MM.1S (cell line): ENCODE measurements around the gene TICAM1.
"Not testable (repeated sequence)": the region's sequence is repeated elsewhere in the genome, so short reads cannot be mapped to it uniquely, and the experiment has no call there.

Experiments
- DNase-seq: peaks from one replicate; pipeline ENCODE4 v3.0.0-alpha.2; 2015
- H2AFZ ChIP-seq: fragments of 300-600 bp; sonication (generic); 2 replicates; pipeline ENCODE4 v1.6.0; 2016; ENCODE audit warnings: antibody characterized with exemption, low read length
- H3F3A ChIP-seq: fragments of 300-600 bp; sonication (generic); 2 replicates; pipeline ENCODE4 v1.6.1; 2016; ENCODE audit warnings: mild to moderate bottlenecking, antibody characterized with exemption, low read length, moderate library complexity, mixed read lengths; ENCODE audit not compliant: insufficient read depth
- H3K27ac ChIP-seq: fragments of 300-600 bp; sonication (generic); 2 replicates; pipeline ENCODE4 v1.5.1; 2016; ENCODE audit warnings: mild to moderate bottlenecking, low read length
- H3K27me3 ChIP-seq: fragments of 300-600 bp; sonication (generic); replicated peaks from 2 replicates; pipeline ENCODE4 v1.6.0; 2016; ENCODE audit warnings: low read length; ENCODE audit not compliant: insufficient read depth
- H3K36me3 ChIP-seq: fragments of 300-600 bp; sonication (generic); replicated peaks from 2 replicates; pipeline ENCODE4 v1.6.1; 2016; ENCODE audit warnings: mild to moderate bottlenecking, low read length, mixed read lengths; ENCODE audit not compliant: insufficient read depth
- H3K4me1 ChIP-seq: fragments of 300-600 bp; sonication (generic); 2 replicates; pipeline ENCODE4 v1.6.1; 2016; ENCODE audit warnings: low read length, mixed read lengths
- H3K4me2 ChIP-seq: fragments of 300-600 bp; sonication (generic); 2 replicates; pipeline ENCODE4 v1.6.0; 2016; ENCODE audit warnings: low read depth, low read length
- H3K4me3 ChIP-seq: fragments of 300-600 bp; sonication (generic); 2 replicates; pipeline ENCODE4 v1.5.1; 2016; ENCODE audit warnings: low read length, mixed read lengths
- H3K79me2 ChIP-seq: fragments of 300-600 bp; sonication (generic); 2 replicates; pipeline ENCODE4 v1.6.1; 2016; ENCODE audit warnings: mixed run types, low read length, mixed read lengths
- H3K9ac ChIP-seq: fragments of 300-600 bp; sonication (generic); 2 replicates; pipeline ENCODE4 v1.6.1; 2016; ENCODE audit warnings: low read length, mixed read lengths
- H3K9me2 ChIP-seq: fragments of 300-600 bp; sonication (generic); replicated peaks from 2 replicates; pipeline ENCODE4 v1.6.1; 2016; ENCODE audit warnings: mild to moderate bottlenecking, low read length, mixed read lengths; ENCODE audit not compliant: insufficient read depth
- H3K9me3 ChIP-seq: fragments of 300-600 bp; sonication (generic); replicated peaks from 2 replicates; pipeline ENCODE4 v1.6.1; 2016; ENCODE audit warnings: mild to moderate bottlenecking, low read length, mixed read lengths; ENCODE audit not compliant: insufficient read depth
- H4K20me1 ChIP-seq: fragments of 300-600 bp; sonication (generic); 2 replicates; pipeline ENCODE4 v1.6.1; 2016; ENCODE audit warnings: mild to moderate bottlenecking, low read length, moderate library complexity, mixed read lengths; ENCODE audit not compliant: insufficient read depth
- EZH2 ChIP-seq: fragments of 300-600 bp; sonication (generic); optimal IDR thresholded peaks from 2 replicates; pipeline ENCODE3; 2017; ENCODE audit warnings: low read depth, mild to moderate bottlenecking, antibody characterized with exemption, low read length, mixed read lengths
- EZH2phosphoT487 ChIP-seq: fragments of 300-600 bp; sonication (generic); IDR thresholded peaks from 2 replicates; pipeline ENCODE4 v1.6.1; 2018; ENCODE audit warnings: antibody characterized with exemption, low read length
- TF ChIP-seq, protein P1 (sequence below): fragments of 300-600 bp; sonication (generic); IDR thresholded peaks from 2 replicates; pipeline ENCODE4 v1.5.1; 2016; ENCODE audit warnings: antibody characterized with exemption, low read length, mixed read lengths

TICAM1 gene

DNA sequence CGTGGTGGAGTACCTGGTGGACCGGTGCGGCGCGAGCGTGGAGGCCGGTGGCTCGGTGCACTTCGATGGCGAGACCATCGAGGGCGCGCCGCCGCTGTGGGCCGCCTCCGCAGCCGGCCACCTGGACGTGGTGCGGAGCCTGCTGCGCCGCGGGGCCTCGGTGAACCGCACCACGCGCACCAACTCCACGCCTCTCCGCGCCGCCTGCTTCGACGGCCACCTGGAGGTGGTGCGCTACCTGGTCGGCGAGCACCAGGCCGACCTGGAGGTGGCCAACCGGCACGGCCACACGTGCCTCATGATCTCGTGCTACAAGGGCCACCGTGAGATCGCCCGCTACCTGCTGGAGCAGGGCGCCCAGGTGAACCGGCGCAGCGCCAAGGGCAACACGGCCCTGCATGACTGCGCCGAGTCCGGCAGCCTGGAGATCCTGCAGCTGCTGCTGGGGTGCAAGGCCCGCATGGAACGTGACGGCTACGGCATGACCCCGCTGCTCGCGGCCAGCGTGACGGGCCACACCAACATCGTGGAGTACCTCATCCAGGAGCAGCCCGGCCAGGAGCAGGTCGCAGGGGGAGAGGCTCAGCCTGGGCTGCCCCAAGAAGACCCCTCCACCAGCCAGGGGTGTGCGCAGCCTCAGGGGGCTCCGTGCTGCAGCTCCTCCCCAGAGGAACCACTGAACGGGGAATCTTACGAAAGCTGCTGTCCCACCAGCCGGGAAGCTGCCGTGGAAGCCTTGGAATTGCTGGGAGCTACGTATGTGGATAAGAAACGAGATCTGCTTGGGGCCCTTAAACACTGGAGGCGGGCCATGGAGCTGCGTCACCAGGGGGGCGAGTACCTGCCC, 39.3 kb downstream of the TICAM1 start:
- H4K20me1 ChIP-seq, H3K4me1 ChIP-seq, H3K9me3 ChIP-seq, H3F3A ChIP-seq, H3K9me2 ChIP-seq: not testable (repeated sequence)
- peak overlapping the region; percentile 100 for H3K4me2 ChIP-seq
- 0 out of 2 replicates have a peak, but pooled peaks cover 13% of the 10 kb centered on the region for H3K36me3 ChIP-seq
- peaks cover 50% of the 10 kb centered on the region for H3K79me2 ChIP-seq
- peak overlapping the region; percentile 82 for H2AFZ ChIP-seq
- H3K9ac ChIP-seq, result peak overlapping the region; percentile 96
- peaks cover 16% of the 10 kb centered on the region for H3K27me3 ChIP-seq
- peak; percentile 19 for DNase-seq
- peak overlapping the region; percentile 67; the same call in 1 of the 2 replicates for H3K27ac ChIP-seq
- H3K4me3 ChIP-seq, result peak overlapping the region; percentile 95

DNA sequence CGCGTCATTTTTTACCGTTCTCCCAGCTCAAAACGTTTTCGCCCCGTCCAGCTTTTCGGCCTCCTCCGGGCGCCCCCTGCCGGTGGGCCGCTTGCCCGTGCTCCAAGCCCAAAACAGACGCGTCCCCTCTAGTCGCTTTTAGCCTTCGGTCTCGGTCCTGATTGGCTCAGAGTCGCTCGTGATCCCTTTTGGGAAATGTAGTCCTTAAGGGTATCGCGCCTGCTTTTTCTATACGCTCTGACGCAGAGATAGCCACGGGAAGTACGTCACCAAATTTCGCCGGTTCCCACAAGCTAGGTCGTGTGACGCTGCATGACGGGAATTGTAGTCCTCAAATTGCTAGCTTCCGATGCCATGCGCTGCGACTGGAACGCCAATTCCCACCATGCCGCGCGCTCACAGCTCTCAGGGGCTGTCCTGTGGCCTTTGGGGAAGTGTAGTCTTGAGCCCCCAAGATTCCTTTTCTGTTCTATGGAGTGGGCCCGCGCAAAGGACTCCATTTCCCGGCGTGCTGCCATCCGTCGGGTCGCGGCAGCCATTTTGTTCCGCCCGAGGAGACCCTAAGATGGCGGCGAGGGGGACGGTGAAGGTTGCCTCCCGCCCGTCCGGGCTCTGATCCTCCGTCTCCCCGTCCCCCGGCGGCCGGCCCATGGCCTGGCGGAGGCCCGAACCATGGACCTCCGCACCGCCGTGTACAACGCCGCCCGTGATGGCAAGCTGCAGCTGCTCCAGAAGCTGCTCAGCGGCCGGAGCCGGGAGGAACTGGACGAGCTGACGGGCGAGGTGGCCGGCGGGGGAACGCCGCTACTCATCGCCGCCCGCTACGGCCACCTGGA, 40.1 kb downstream of the TICAM1 start, which contains the start of gene FEM1A:
Gene FEM1A (plus strand): TSS at position 552 of the 836 bp plus-strand sequence. CDS start 121 bp downstream, at position 673.
- DNase-seq, result peak; percentile 100
- Histone ChIP-seq H3K9ac (peak within 1 kb of the TSS; percentile 96), H3K4me2 (peak within 1 kb of the TSS; percentile 100), H3F3A (no peaks in the 10 kb centered on the region), H3K4me1 (peaks cover 7% of the 10 kb centered on the region), H2AFZ (peak within 1 kb of the TSS; percentile 82), H3K27me3 (peaks cover 23% of the 10 kb centered on the region), H3K36me3 (0 out of 2 replicates have a peak, but pooled peaks cover 9% of the 10 kb centered on the region), H4K20me1 (no peaks in the 10 kb centered on the region), H3K4me3 (peak within 1 kb of the TSS; percentile 95), H3K27ac (peak within 1 kb of the TSS; percentile 67; the same call in 1 of the 2 replicates), H3K9me3 (no peaks in the 10 kb centered on the region), H3K79me2 (peaks cover 45% of the 10 kb centered on the region), H3K9me2 (no peaks in the 10 kb centered on the region)
- TF ChIP-seq EZH2phosphoT487 (no peak), EZH2 (no peak)
- TF ChIP-seq, protein P1, sequence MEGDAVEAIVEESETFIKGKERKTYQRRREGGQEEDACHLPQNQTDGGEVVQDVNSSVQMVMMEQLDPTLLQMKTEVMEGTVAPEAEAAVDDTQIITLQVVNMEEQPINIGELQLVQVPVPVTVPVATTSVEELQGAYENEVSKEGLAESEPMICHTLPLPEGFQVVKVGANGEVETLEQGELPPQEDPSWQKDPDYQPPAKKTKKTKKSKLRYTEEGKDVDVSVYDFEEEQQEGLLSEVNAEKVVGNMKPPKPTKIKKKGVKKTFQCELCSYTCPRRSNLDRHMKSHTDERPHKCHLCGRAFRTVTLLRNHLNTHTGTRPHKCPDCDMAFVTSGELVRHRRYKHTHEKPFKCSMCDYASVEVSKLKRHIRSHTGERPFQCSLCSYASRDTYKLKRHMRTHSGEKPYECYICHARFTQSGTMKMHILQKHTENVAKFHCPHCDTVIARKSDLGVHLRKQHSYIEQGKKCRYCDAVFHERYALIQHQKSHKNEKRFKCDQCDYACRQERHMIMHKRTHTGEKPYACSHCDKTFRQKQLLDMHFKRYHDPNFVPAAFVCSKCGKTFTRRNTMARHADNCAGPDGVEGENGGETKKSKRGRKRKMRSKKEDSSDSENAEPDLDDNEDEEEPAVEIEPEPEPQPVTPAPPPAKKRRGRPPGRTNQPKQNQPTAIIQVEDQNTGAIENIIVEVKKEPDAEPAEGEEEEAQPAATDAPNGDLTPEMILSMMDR, result peak; percentile 99

DNA sequence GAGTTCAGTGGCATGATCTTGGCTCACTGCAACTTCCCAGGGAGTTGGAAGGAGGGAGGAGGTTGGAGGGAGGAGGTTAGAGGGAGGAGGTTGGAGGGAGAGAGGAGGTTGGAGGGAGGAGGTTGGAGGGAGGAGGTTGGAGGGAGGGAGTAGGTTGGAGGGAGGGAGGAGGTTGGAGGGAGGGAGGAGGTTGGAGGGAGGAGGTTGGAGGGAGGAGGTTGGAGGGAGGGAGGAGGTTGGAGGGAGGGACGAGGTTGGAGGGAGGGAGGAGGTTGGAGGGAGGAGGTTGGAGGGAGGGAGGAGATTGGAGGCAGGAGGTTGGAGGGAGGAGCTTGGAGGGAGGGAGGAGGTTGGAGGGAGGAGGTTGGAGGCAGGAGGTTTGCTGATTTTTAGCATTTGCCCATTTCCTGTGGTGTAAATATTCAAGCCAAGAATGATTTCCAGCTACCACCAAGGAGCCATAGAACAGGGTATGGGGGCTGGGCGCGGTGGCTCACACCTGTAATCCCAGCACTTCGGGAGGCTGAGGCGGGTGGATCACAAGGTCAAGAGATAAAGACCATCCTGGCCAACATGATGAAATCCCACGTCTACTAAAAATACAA, 45.0 kb downstream of the TICAM1 start:
- H3K4me2 ChIP-seq, result not testable (repeated sequence)
- H3K27me3 ChIP-seq, result peaks cover 68% of the 10 kb centered on the region

GRCh38 chr19:4781801-4782200, 49.7 kb downstream of the TICAM1 start:
- DNase-seq, result no peak
- no peak overlapping the region for H3K4me2 ChIP-seq
- no peaks in the 10 kb centered on the region for H3K4me1 ChIP-seq

More for the DNA sequence above, 45.0 kb downstream of the TICAM1 start:
- not testable (repeated sequence) for H4K20me1 ChIP-seq, H3K9ac ChIP-seq, H3F3A ChIP-seq, DNase-seq, H3K4me3 ChIP-seq, H3K79me2 ChIP-seq, H2AFZ ChIP-seq, H3K9me2 ChIP-seq, H3K36me3 ChIP-seq, H3K4me1 ChIP-seq, H3K9me3 ChIP-seq, H3K27ac ChIP-seq

More at GRCh38 chr19:4781801-4782200, 49.7 kb downstream of the TICAM1 start:
- H3K36me3 ChIP-seq, result no peaks in the 10 kb centered on the region
- no peaks in the 10 kb centered on the region for H3K9me2 ChIP-seq
- H4K20me1 ChIP-seq, result no peaks in the 10 kb centered on the region
- H3K27me3 ChIP-seq, result peaks cover 89% of the 10 kb centered on the region
- no peaks in the 10 kb centered on the region for H3K79me2 ChIP-seq
- no peak overlapping the region for H3K4me3 ChIP-seq
- H3K9me3 ChIP-seq, result no peaks in the 10 kb centered on the region
- no peak overlapping the region for H2AFZ ChIP-seq
- no peak overlapping the region for H3K27ac ChIP-seq
- no peak overlapping the region for H3K9ac ChIP-seq
- H3F3A ChIP-seq, result no peaks in the 10 kb centered on the region
- TF ChIP-seq, protein P1, result no peak
- no peak for TF ChIP-seq EZH2phosphoT487
- TF ChIP-seq EZH2, result no peak
